Natural killer cell (primary cell): Measurements from ENCODE around the gene LAGE3. TPM values are rescaled to one million over a fixed set of nuclear protein-coding genes. Genes with fewer than 3 reads are reported as not detected.

Experiments
- ATAC-seq, 3 donors: fragments of 150-1000 bp in 2 of 3; fragments of 200-7000 bp in 1 of 3; cut with Tn5 transposase; 1 replicate in 1 of 3; 2 replicates in 2 of 3; pipeline ENCODE4 v1.10.0; 2021; ENCODE audit warnings: mild to moderate bottlenecking in 2 of 3, moderate library complexity in 2 of 3
- DNase-seq, 2 donors: peaks; one replicate each; pipeline versions ENCODE4 v3.0.0 to v3.0.0-alpha.2; 2013 to 2021; ENCODE audit warnings: mixed read lengths in 1 of 2
- H3K27ac ChIP-seq: one replicate; pipeline ENCODE4 v1.5.1; 2013; ENCODE audit warnings: mild to moderate bottlenecking, low read length
- H3K27me3 ChIP-seq: one replicate; pipeline ENCODE4 v1.6.1; 2013; ENCODE audit warnings: low read length; ENCODE audit not compliant: control insufficient read depth, insufficient read depth
- H3K36me3 ChIP-seq: one replicate; pipeline ENCODE4 v1.6.1; 2013; ENCODE audit warnings: low read length; ENCODE audit not compliant: control insufficient read depth, insufficient read depth
- H3K4me1 ChIP-seq: one replicate; pipeline ENCODE4 v1.6.1; 2013; ENCODE audit warnings: low read length; ENCODE audit not compliant: control insufficient read depth, insufficient read depth
- H3K4me3 ChIP-seq: one replicate; pipeline ENCODE4 v1.5.1; 2013; ENCODE audit warnings: low read length
- H3K9me3 ChIP-seq: one replicate; pipeline ENCODE4 v1.6.1; 2013; ENCODE audit warnings: low read length; ENCODE audit not compliant: control insufficient read depth, insufficient read depth
- H3K27ac Mint-ChIP-seq, 2 donors: one replicate each; pipeline ENCODE4 v1.8.0; 2022; ENCODE audit warnings: mild to moderate bottlenecking in 2 of 2, mixed read lengths in 2 of 2, moderate library complexity in 1 of 2
- H3K27me3 Mint-ChIP-seq, 2 donors: one replicate each; pipeline ENCODE4 v1.8.0; 2022; ENCODE audit warnings: low read depth in 2 of 2, mixed read lengths in 2 of 2
- H3K36me3 Mint-ChIP-seq: one replicate; pipeline ENCODE4 v1.8.0; 2022; ENCODE audit warnings: mixed read lengths
- H3K4me1 Mint-ChIP-seq, 2 donors: one replicate each; pipeline ENCODE4 v1.8.0; 2022; ENCODE audit warnings: mixed read lengths in 2 of 2
- H3K4me3 Mint-ChIP-seq: one replicate; pipeline ENCODE4 v1.8.0; 2022; ENCODE audit warnings: mild to moderate bottlenecking, moderate library complexity, mixed read lengths
- H3K9me3 Mint-ChIP-seq, 2 donors: one replicate each; pipeline ENCODE4 v1.8.0; 2022; ENCODE audit warnings: mixed read lengths in 2 of 2
- CTCF ChIP-seq: fragments of 200-600 bp; IDR thresholded peaks from one replicate; pipeline ENCODE4 v1.8.0; 2022; ENCODE audit warnings: antibody characterized with exemption
- WGBS: methylation state at CpG from one replicate; pipeline ENCODE4 v1.1.7; 2013; ENCODE audit warnings: missing lambda C conversion rate; ENCODE audit not compliant: insufficient coverage; 5-methylcytosine and 5-hydroxymethylcytosine counted together
- intact Hi-C: fragments of 100-400 bp; cut with micrococcal nuclease; formaldehyde crosslinking; loops from one replicate; pipeline ENCODE4 v1.14.2; 2022
- total RNA-seq, 4 donors: library from RNA; stranded (reverse); fragments of 120-200 nt in 1 of 4; gene quantifications; one replicate each; pipeline versions ENCODE4 v1.2.3 to v1.2.4, GENCODE V29; 2013 to 2022

The LAGE3 gene
- total RNA-seq, 3 donors from 2014 or later (not counting 1 experiment from before 2014, with no cell fraction given) = 10.8 to 12.5 (median 10.9) TPM

DNA sequence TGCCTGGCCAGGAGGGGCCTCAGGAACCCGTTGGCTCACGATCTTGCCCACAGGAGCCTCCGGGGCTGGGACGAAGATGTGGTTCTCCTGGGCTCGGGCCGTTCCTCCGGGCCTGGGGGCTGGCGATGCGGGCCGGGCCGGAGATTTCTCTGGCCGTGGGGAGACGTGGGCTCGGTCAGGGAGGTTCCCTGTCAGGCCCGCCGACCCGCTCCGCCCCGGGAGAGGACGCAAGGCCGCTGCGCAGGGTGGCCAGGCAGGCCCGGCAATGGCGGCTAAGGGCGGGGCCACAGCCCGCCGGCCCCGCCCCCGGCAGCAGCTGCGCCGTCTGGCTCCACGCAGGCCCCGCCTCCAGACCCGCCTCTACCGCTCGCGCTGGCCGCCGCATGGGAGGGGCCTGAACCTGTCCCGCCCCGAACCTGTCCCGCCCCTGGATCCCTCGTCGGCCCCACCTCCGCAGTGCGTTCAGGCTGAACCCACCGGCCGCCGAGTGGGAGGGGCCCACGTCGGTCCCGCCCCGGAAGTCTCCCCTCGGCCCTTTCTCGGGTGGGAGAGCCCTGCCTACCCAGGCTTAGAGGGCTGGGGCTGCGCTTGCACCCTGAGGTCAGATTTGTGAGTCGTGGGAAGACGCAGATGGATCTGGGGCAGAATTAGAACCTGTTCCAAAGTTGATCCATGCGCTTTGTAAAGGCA is 37.0 kb upstream of the LAGE3 start, which contains the start of gene FAM3A:
Gene FAM3A (minus strand): TSS at position 267 of the 690 bp plus-strand sequence. CDS start 460 bp downstream, outside the sequence.
- Histone ChIP-seq H3K9me3 (no peaks in the 10 kb centered on the region), H3K27ac (peak within 1 kb of the TSS; percentile 88), H3K27me3 (no peaks in the 10 kb centered on the region), H3K4me3 (peak within 1 kb of the TSS; percentile 87), H3K4me1 (peaks cover 28% of the 10 kb centered on the region), H3K36me3 (no peaks in the 10 kb centered on the region)
- DNase-seq (peak; percentile 84 to 93), ATAC-seq (peak; percentile 93 to 99 (median 94))
- intact Hi-C loops = loop anchor here (1.0 kb wide), 1 partner anchor 26 kb away; the partner anchor contains the start of gene SLC10A3
- Mint-ChIP-seq H3K9me3 (no peaks in the 10 kb centered on the region), H3K27ac (peak within 1 kb of the TSS; percentile 84 to 91), H3K36me3 (no peaks in the 10 kb centered on the region), H3K4me1 (peaks cover 13 to 23% of the 10 kb centered on the region in 2 donors), H3K27me3 (no peaks in the 10 kb centered on the region), H3K4me3 (peak within 1 kb of the TSS; percentile 86)
- TF ChIP-seq CTCF = no peak
- under 1% methylated on average over 59 of the region's 59 CpGs for WGBS

DNA sequence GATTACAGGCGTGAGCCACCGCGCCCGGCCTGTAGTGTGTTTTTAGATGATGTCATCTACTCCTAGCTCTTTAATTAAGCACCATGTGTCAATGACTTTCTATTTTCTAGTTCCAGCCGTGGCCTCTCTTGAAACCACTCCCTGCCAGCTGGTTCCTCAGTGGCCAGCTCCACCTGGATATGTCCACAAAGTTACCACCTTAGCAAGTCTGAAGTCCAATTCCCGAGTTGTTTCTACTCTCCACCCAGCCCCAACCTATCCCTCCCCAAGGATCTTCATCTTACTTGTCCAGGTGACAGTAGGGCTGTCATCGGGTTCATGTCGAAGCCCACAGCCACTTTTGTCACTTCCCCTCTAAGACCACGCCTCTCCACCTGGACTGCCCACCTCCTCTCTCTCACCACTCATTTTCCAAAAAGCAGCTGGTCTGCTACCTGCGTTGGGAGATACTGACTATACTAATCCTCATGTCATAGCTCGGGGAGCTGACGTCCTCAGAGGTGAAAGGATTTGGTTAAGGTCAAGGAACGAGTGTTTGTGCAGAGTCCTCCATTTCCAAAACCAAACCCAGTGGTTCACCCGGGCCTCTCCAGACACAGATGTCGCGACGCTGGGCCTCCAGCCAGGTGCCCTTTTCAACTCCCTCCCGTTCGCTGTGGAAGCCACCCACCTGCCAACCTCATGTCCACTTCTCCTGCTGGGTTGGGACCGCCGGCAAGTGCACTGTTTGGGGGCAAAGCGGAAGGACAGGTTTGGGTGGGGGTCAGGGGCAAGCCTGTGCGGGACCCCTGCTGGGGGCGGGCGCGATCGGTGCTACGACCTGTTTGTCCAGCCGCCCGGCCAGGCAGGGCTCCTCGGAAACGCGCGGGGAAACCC is 36.2 kb upstream of the LAGE3 start:
- Mint-ChIP-seq H3K4me1 (peaks cover 13 to 28% of the 10 kb centered on the region in 2 donors), H3K36me3 (no peaks in the 10 kb centered on the region), H3K9me3 (no peaks in the 10 kb centered on the region), H3K4me3 (peak overlapping the region; percentile 80), H3K27ac (peak overlapping the region; percentile 84 to 91), H3K27me3 (no peaks in the 10 kb centered on the region)
- Histone ChIP-seq H3K4me3 (peak overlapping the region; percentile 87), H3K4me1 (peaks cover 30% of the 10 kb centered on the region), H3K9me3 (no peaks in the 10 kb centered on the region), H3K36me3 (no peaks in the 10 kb centered on the region), H3K27ac (peak overlapping the region; percentile 88), H3K27me3 (no peaks in the 10 kb centered on the region)
- DNase-seq = peak in 1 of 2 donors; percentile 39
- TF ChIP-seq CTCF = no peak
- intact Hi-C loops = no loop called here
- WGBS = 4% methylated on average over 22 of the region's 34 CpGs
- ATAC-seq = no peak

- Histone ChIP-seq H3K36me3 (no peaks in the 10 kb centered on the region), H3K9me3 (no peaks in the 10 kb centered on the region), H3K27me3 (no peaks in the 10 kb centered on the region), H3K4me1 (peaks cover 30% of the 10 kb centered on the region), H3K27ac (no peak overlapping the region), H3K4me3 (no peak overlapping the region)
- peak overlapping the region in 1 of 2 donors; percentile 72 for H3K27ac Mint-ChIP-seq
- ATAC-seq (no peak), DNase-seq (no peak)
- TF ChIP-seq CTCF = no peak
- intact Hi-C loops = no loop called here
- H3K27me3 Mint-ChIP-seq = no peaks in the 10 kb centered on the region
- WGBS = 100% methylated on average over 2 of the region's 2 CpGs
- no peak overlapping the region for H3K4me3 Mint-ChIP-seq
- no peaks in the 10 kb centered on the region for H3K36me3 Mint-ChIP-seq
- no peaks in the 10 kb centered on the region for H3K9me3 Mint-ChIP-seq
- peaks cover 13 to 28% of the 10 kb centered on the region in 2 donors for H3K4me1 Mint-ChIP-seq
Observed at GRCh38 chrX:154513716-154514115, 34.6 kb upstream of the LAGE3 start.
